CD8-positive, alpha-beta memory T cell (primary cell): ENCODE data around the gene JOSD2. TPM values are rescaled to one million over a fixed set of nuclear protein-coding genes. Genes with fewer than 3 reads are reported as not detected.

Experiments
- CTCF ChIA-PET: fragments of 350-600 bp; sonication (Branson Sonifier 250); formaldehyde crosslinking; loops from one replicate; lab custom pipeline; 2021; ENCODE audit warnings: antibody characterized with exemption; lab: Charles Lee
- POLR2A ChIA-PET: fragments of 350-600 bp; sonication (Branson Sonifier 250); formaldehyde crosslinking; loops from one replicate; lab custom pipeline; 2021; ENCODE audit warnings: antibody characterized with exemption; lab: Charles Lee
- DNase-seq, 5 donors: peaks; one replicate each; pipeline versions ENCODE4 v3.0.0 to v3.0.0-alpha.2; 2020 to 2022; ENCODE audit warnings: mixed read lengths in 1 of 5
- H3K27ac ChIP-seq: one replicate; pipeline ENCODE4 v1.7.0; 2013; ENCODE audit warnings: low read depth, mild to moderate bottlenecking, low read length, moderate library complexity
- H3K27me3 ChIP-seq: 2 replicates; pipeline ENCODE4 v1.7.0; 2013; ENCODE audit warnings: low read length, mild to moderate bottlenecking; ENCODE audit not compliant: insufficient read depth, poor library complexity, severe bottlenecking
- H3K36me3 ChIP-seq: 2 replicates; pipeline ENCODE4 v1.7.0; 2013; ENCODE audit warnings: mild to moderate bottlenecking, low read length, moderate library complexity; ENCODE audit not compliant: insufficient read depth
- H3K4me1 ChIP-seq: 2 replicates; pipeline ENCODE4 v1.7.0; 2013; ENCODE audit warnings: mild to moderate bottlenecking, low read length, moderate library complexity; ENCODE audit not compliant: insufficient read depth
- H3K4me3 ChIP-seq: 2 replicates; pipeline ENCODE4 v1.7.0; 2013; ENCODE audit warnings: mild to moderate bottlenecking, low read length
- H3K9me3 ChIP-seq: 2 replicates; pipeline ENCODE4 v1.7.0; 2013; ENCODE audit warnings: mild to moderate bottlenecking, low read length
- H3K27ac Mint-ChIP-seq, 8 donors: one replicate each; pipeline ENCODE4 v1.8.0; 2020 to 2021; ENCODE audit warnings: mixed read lengths in 8 of 8, mild to moderate bottlenecking in 6 of 8, inconsistent platforms in 3 of 8, moderate library complexity in 3 of 8
- H3K27me3 Mint-ChIP-seq, 2 donors: one replicate each; pipeline ENCODE4 v1.8.0; 2020 to 2021; ENCODE audit warnings: mixed read lengths in 2 of 2, mild to moderate bottlenecking in 1 of 2, moderate library complexity in 1 of 2
- H3K36me3 Mint-ChIP-seq, 3 donors: one replicate each; pipeline ENCODE4 v1.8.0; 2020 to 2021; ENCODE audit warnings: mixed read lengths in 3 of 3, inconsistent platforms in 1 of 3, mild to moderate bottlenecking in 1 of 3
- H3K4me1 Mint-ChIP-seq, 3 donors: one replicate each; pipeline ENCODE4 v1.8.0; 2020 to 2021; ENCODE audit warnings: mixed read lengths in 3 of 3, inconsistent platforms in 1 of 3, mild to moderate bottlenecking in 1 of 3
- H3K4me3 Mint-ChIP-seq, 7 donors: one replicate each; pipeline ENCODE4 v1.8.0; 2020 to 2021; ENCODE audit warnings: mixed read lengths in 7 of 7, mild to moderate bottlenecking in 6 of 7, moderate library complexity in 4 of 7, inconsistent platforms in 2 of 7
- H3K9me3 Mint-ChIP-seq, 5 donors: one replicate each; pipeline ENCODE4 v1.8.0; 2020 to 2022; ENCODE audit warnings: mixed read lengths in 5 of 5, mild to moderate bottlenecking in 3 of 5, moderate library complexity in 2 of 5, inconsistent platforms in 1 of 5
- polyA plus RNA-seq: library from polyadenylated mRNA; unstranded; fragments of 300-500 nt; fragmentation: Illumina TruSeq; gene quantifications from one replicate; pipeline ENCODE4 v1.2.3, GENCODE V29; 2021
- total RNA-seq, 2 experiments: library from RNA; stranded (reverse); gene quantifications; one replicate each; pipeline ENCODE4 v1.2.3, GENCODE V29; 2021

The JOSD2 gene
- total and polyA plus RNA-seq, 3 experiments from 2014 or later = 28.4 to 50.9 (median 47.4) TPM

DNA sequence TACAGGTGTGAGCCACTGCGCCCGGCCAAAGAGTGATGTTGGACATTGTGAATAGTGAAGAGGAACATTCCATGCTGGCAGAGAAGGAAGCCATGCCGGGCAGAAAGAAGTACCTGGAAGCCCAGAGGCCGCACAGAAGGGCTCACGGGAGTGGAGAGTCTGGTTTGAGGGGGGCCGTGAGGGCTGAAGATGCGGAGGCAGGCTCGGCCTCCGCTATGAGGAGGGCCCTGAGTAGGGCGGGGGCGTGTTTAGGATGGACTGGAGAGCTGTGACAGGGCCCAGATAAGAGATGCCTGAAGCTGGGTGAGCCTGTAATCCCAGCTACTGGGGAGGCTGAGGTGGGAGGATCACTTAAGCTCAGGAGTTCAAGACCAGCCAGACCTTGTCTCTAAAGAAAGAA lies 1.6 kb downstream of the JOSD2 start:
- Histone ChIP-seq H3K27ac (no peak overlapping the region), H3K27me3 (no peaks in the 10 kb centered on the region), H3K4me3 (no peak overlapping the region), H3K4me1 (peaks cover 15% of the 10 kb centered on the region), H3K36me3 (no peaks in the 10 kb centered on the region), H3K9me3 (no peaks in the 10 kb centered on the region)
- H3K36me3 Mint-ChIP-seq = peaks cover 0 to 22% (median 0%) of the 10 kb centered on the region in 3 donors
- POLR2A ChIA-PET = no interaction called here
- peak overlapping the region; percentile 14 to 69 (median 54) for H3K4me3 Mint-ChIP-seq
- no peaks in the 10 kb centered on the region for H3K9me3 Mint-ChIP-seq
- DNase-seq = no peak
- CTCF ChIA-PET = no interaction called here
- peaks cover 13 to 21% (median 15%) of the 10 kb centered on the region in 3 donors for H3K4me1 Mint-ChIP-seq
- peak overlapping the region in 6 of 8 donors; percentile 21 to 85 (median 64) for H3K27ac Mint-ChIP-seq
- peaks cover 0 to 3% of the 10 kb centered on the region in 2 donors for H3K27me3 Mint-ChIP-seq

- POLR2A ChIA-PET = interaction anchor here (0.7 kb wide), 1 partner anchor 29 kb away, joined by 4 read pairs; no protein-coding TSS in a partner anchor
- H3K27me3 Mint-ChIP-seq = no peaks in the 10 kb centered on the region
- Histone ChIP-seq H3K4me3 (no peak overlapping the region), H3K4me1 (peaks cover 15% of the 10 kb centered on the region), H3K9me3 (no peaks in the 10 kb centered on the region), H3K27me3 (no peaks in the 10 kb centered on the region), H3K27ac (no peak overlapping the region), H3K36me3 (no peaks in the 10 kb centered on the region)
- H3K36me3 Mint-ChIP-seq = peaks cover 0 to 22% (median 0%) of the 10 kb centered on the region in 3 donors
- H3K27ac Mint-ChIP-seq = peak overlapping the region in 6 of 8 donors; percentile 25 to 80 (median 62)
- no peak for DNase-seq
- H3K4me3 Mint-ChIP-seq = peak overlapping the region in 4 of 7 donors; percentile 11 to 85 (median 22)
- peaks cover 13 to 19% (median 15%) of the 10 kb centered on the region in 3 donors for H3K4me1 Mint-ChIP-seq
- no peaks in the 10 kb centered on the region for H3K9me3 Mint-ChIP-seq
- CTCF ChIA-PET = no interaction called here
Observed at GRCh38 chr19:50508843-50509190, 2.2 kb downstream of the JOSD2 start.

DNA sequence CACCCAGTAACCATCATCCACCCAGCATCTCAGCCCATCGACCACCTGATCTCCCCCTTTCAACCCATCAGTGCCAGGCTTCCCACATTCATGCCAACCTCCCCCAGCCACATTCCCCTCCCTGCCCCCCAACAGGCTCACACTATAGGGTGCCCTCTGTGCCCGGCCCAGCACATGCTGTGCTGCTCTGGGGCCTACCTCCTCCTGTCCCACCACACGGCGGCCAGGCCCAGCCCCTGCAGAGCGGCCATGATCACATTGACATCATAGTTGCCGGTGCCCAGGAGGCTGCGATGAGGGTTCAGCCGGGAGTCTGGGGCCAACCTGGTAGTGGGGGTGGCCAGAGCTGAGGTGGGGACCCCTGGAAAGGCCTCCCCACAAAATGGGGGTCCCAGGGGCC lies 3.6 kb downstream of the JOSD2 start:
- H3K4me1 ChIP-seq = peaks cover 15% of the 10 kb centered on the region
- H3K4me3 Mint-ChIP-seq = no peak overlapping the region
- no peaks in the 10 kb centered on the region for H3K36me3 ChIP-seq
- H3K9me3 Mint-ChIP-seq = no peaks in the 10 kb centered on the region
- no peaks in the 10 kb centered on the region for H3K27me3 Mint-ChIP-seq
- no peak overlapping the region for H3K4me3 ChIP-seq
- no peak for DNase-seq
- no peaks in the 10 kb centered on the region for H3K27me3 ChIP-seq
- no peaks in the 10 kb centered on the region for H3K9me3 ChIP-seq
- ChIA-PET POLR2A (no interaction called here), CTCF (no interaction called here)
- H3K36me3 Mint-ChIP-seq = peaks cover 0 to 22% (median 0%) of the 10 kb centered on the region in 3 donors
- H3K27ac Mint-ChIP-seq = peak overlapping the region in 1 of 8 donors; percentile 66
- H3K4me1 Mint-ChIP-seq = peaks cover 13 to 19% (median 15%) of the 10 kb centered on the region in 3 donors
- H3K27ac ChIP-seq = no peak overlapping the region

GRCh38 chr19:50506700-50507099 lies 4.3 kb downstream of the JOSD2 start:
- Histone ChIP-seq H3K27ac (no peak overlapping the region), H3K4me3 (no peak overlapping the region), H3K36me3 (no peaks in the 10 kb centered on the region), H3K4me1 (peaks cover 12% of the 10 kb centered on the region), H3K27me3 (no peaks in the 10 kb centered on the region), H3K9me3 (no peaks in the 10 kb centered on the region)
- no peak overlapping the region for H3K27ac Mint-ChIP-seq
- ChIA-PET POLR2A (no interaction called here), CTCF (no interaction called here)
- peaks cover 0 to 24% (median 0%) of the 10 kb centered on the region in 3 donors for H3K36me3 Mint-ChIP-seq
- H3K4me1 Mint-ChIP-seq = peaks cover 12 to 16% (median 13%) of the 10 kb centered on the region in 3 donors
- no peaks in the 10 kb centered on the region for H3K9me3 Mint-ChIP-seq
- no peaks in the 10 kb centered on the region for H3K27me3 Mint-ChIP-seq
- no peak for DNase-seq
- H3K4me3 Mint-ChIP-seq = no peak overlapping the region

GRCh38 chr19:50505856-50506611 lies 5.0 kb downstream of the JOSD2 start:
- H3K4me3 ChIP-seq = no peak overlapping the region
- no peaks in the 10 kb centered on the region for H3K36me3 ChIP-seq
- Mint-ChIP-seq H3K27ac (peak overlapping the region in 1 of 8 donors; percentile 66), H3K27me3 (no peaks in the 10 kb centered on the region), H3K4me1 (peaks cover 7 to 9% (median 9%) of the 10 kb centered on the region in 3 donors), H3K36me3 (peaks cover 0 to 23% (median 0%) of the 10 kb centered on the region in 3 donors), H3K9me3 (no peaks in the 10 kb centered on the region), H3K4me3 (no peak overlapping the region)
- ChIA-PET POLR2A (no interaction called here), CTCF (no interaction called here)
- no peaks in the 10 kb centered on the region for H3K27me3 ChIP-seq
- H3K4me1 ChIP-seq = peaks cover 9% of the 10 kb centered on the region
- no peak for DNase-seq
- H3K27ac ChIP-seq = no peak overlapping the region
- H3K9me3 ChIP-seq = no peaks in the 10 kb centered on the region

- Histone ChIP-seq H3K36me3 (no peaks in the 10 kb centered on the region), H3K27ac (no peak overlapping the region), H3K9me3 (no peaks in the 10 kb centered on the region), H3K4me1 (no peaks in the 10 kb centered on the region), H3K4me3 (no peak overlapping the region), H3K27me3 (no peaks in the 10 kb centered on the region)
- H3K27ac Mint-ChIP-seq = peak overlapping the region in 1 of 8 donors; percentile 75
- DNase-seq = no peak
- no peaks in the 10 kb centered on the region for H3K4me1 Mint-ChIP-seq
- peaks cover 0 to 11% (median 0%) of the 10 kb centered on the region in 3 donors for H3K36me3 Mint-ChIP-seq
- POLR2A ChIA-PET = no interaction called here
- H3K27me3 Mint-ChIP-seq = no peaks in the 10 kb centered on the region
- H3K4me3 Mint-ChIP-seq = no peak overlapping the region
- CTCF ChIA-PET = no interaction called here
- H3K9me3 Mint-ChIP-seq = no peaks in the 10 kb centered on the region
Observed at GRCh38 chr19:50501568-50502475, 9.2 kb downstream of the JOSD2 start.

DNA sequence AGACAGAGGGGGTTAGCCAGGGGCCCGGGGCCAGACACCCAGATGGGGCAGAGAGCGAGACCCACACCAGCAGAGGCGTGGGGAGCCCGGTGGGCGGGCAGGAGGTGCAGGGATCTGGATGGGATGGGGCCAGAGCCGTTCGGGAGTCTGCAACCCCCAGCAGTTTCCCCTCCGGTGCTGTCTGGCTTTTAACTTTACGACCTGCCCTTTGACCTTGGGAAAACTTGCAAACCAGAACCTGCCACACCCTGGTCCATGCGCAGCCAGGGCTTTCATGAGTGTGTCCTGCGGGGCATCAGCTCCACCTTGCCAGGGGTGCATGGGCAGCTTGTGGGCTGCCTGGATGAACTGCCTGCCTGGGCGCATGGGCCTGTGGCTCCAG lies 9.8 kb downstream of the JOSD2 start:
- ChIA-PET POLR2A (no interaction called here), CTCF (no interaction called here)
- no peaks in the 10 kb centered on the region for H3K9me3 ChIP-seq
- H3K4me1 Mint-ChIP-seq = peaks cover 0 to under 1% (median 0%) of the 10 kb centered on the region in 3 donors
- H3K27ac Mint-ChIP-seq = no peak overlapping the region
- peaks cover 0 to 11% (median 0%) of the 10 kb centered on the region in 3 donors for H3K36me3 Mint-ChIP-seq
- no peak overlapping the region for H3K4me3 ChIP-seq
- DNase-seq = peak in 1 of 5 donors; percentile 45
- no peak overlapping the region for H3K27ac ChIP-seq
- H3K4me1 ChIP-seq = no peaks in the 10 kb centered on the region
- peak overlapping the region in 1 of 7 donors; percentile 32 for H3K4me3 Mint-ChIP-seq
- no peaks in the 10 kb centered on the region for H3K36me3 ChIP-seq
- H3K27me3 ChIP-seq = no peaks in the 10 kb centered on the region
- H3K27me3 Mint-ChIP-seq = no peaks in the 10 kb centered on the region
- no peaks in the 10 kb centered on the region for H3K9me3 Mint-ChIP-seq

- Histone ChIP-seq H3K4me1 (no peaks in the 10 kb centered on the region), H3K4me3 (no peak overlapping the region), H3K27ac (no peak overlapping the region), H3K27me3 (no peaks in the 10 kb centered on the region), H3K9me3 (no peaks in the 10 kb centered on the region), H3K36me3 (no peaks in the 10 kb centered on the region)
- CTCF ChIA-PET = no interaction called here
- H3K27me3 Mint-ChIP-seq = no peaks in the 10 kb centered on the region
- H3K36me3 Mint-ChIP-seq = peaks cover 0 to 12% (median 0%) of the 10 kb centered on the region in 3 donors
- POLR2A ChIA-PET = no interaction called here
- H3K4me1 Mint-ChIP-seq = peaks cover 0 to 1% (median 0%) of the 10 kb centered on the region in 3 donors
- no peak overlapping the region for H3K27ac Mint-ChIP-seq
- H3K9me3 Mint-ChIP-seq = no peaks in the 10 kb centered on the region
- H3K4me3 Mint-ChIP-seq = peak overlapping the region in 1 of 7 donors; percentile 32
- DNase-seq = peak in 1 of 5 donors; percentile 30
Observed at GRCh38 chr19:50500753-50501151, 10.2 kb downstream of the JOSD2 start.
